ENCODE measurements around the gene PKIG. TPM values are rescaled to one million over a fixed set of nuclear protein-coding genes. Genes with fewer than 3 reads are reported as not detected.

Gene PKIG
- total and polyA plus RNA-seq, 7 donors, result 43.9 to 511 (median 348) TPM

DNA sequence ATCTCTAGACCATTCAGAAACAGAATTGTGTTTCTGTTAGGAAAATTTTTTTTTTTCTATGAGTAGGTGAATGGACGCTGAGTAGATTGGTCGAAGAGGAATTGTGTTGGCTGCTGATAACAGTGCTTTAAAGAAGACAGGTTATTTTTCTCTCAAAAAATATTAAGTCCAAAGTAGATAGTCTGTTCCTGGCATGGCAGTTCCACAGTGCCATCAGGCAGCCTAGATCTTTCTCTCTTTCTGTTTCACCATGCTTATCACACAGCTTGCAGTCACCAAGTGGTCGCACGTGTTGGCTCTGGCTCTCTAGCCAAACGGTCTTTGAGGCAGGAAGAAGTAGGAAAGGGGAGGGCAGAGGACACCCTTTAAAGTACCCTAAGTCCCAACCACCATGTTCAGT is 38.1 kb upstream of the PKIG start:
- whole genome bisulfite sequencing, 2 donors, result 75 to 83% methylated on average over 5 of the region's 5 CpGs
- no peaks in the 10 kb centered on the region for H3K27me3 ChIP-seq
- peaks cover 0 to 69% (median 48%) of the 10 kb centered on the region in 4 donors for H3K4me1 ChIP-seq
- H3K4me3 ChIP-seq, result no peak overlapping the region
- intact Hi-C loops (cut with DNase I), result no loop called here
- TF ChIP-seq POLR2AphosphoS5 (IDR thresholded peaks at IDR 0.05), result no peak
- TF ChIP-seq POLR2A (IDR thresholded peaks at IDR 0.05), result no peak
- TF ChIP-seq EP300 (IDR thresholded peaks at IDR 0.05), result no peak
- TF ChIP-seq, protein P1, sequence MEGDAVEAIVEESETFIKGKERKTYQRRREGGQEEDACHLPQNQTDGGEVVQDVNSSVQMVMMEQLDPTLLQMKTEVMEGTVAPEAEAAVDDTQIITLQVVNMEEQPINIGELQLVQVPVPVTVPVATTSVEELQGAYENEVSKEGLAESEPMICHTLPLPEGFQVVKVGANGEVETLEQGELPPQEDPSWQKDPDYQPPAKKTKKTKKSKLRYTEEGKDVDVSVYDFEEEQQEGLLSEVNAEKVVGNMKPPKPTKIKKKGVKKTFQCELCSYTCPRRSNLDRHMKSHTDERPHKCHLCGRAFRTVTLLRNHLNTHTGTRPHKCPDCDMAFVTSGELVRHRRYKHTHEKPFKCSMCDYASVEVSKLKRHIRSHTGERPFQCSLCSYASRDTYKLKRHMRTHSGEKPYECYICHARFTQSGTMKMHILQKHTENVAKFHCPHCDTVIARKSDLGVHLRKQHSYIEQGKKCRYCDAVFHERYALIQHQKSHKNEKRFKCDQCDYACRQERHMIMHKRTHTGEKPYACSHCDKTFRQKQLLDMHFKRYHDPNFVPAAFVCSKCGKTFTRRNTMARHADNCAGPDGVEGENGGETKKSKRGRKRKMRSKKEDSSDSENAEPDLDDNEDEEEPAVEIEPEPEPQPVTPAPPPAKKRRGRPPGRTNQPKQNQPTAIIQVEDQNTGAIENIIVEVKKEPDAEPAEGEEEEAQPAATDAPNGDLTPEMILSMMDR (IDR thresholded peaks at IDR 0.05), result no peak
- no peak for DNase-seq
- H3K27ac ChIP-seq, result peak overlapping the region; percentile 54 to 92 (median 75)
- no peaks in the 10 kb centered on the region for H3K36me3 ChIP-seq
- no peaks in the 10 kb centered on the region for H3K9me3 ChIP-seq

DNA sequence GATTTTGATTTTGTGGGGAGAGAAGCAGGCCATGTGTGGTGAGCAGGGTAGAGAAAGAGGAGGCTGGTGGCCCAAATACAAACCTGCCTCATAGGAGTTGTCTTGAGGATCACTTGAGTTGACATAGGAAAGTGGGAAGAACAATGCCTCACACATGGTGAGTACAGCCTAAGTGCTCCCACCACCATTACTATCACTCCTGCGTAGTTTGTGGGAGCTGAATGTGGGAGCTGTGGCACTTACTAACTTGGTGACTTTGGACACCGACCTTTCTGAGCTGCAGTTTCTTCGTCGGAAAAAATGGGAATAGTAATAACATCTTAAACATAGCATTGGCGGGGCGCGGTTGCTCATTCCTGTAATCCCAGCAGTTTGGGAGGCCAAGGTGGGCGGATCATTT is 35.0 kb upstream of the PKIG start:
- intact Hi-C loops (cut with DNase I), result no loop called here
- Histone ChIP-seq H3K4me3 (no peak overlapping the region), H3K4me1 (peaks cover 0 to 72% (median 55%) of the 10 kb centered on the region in 4 donors), H3K36me3 (no peaks in the 10 kb centered on the region), H3K27ac (peak overlapping the region; percentile 73 to 92 (median 82)), H3K9me3 (no peaks in the 10 kb centered on the region), H3K27me3 (no peaks in the 10 kb centered on the region)
- WGBS, 2 donors, result 97% methylated on average over 8 of the region's 8 CpGs
- DNase-seq, result no peak
- TF ChIP-seq POLR2A (IDR thresholded peaks at IDR 0.05), result no peak
- no peak for TF ChIP-seq POLR2AphosphoS5 (IDR thresholded peaks at IDR 0.05)
- TF ChIP-seq, protein P1 (IDR thresholded peaks at IDR 0.05), result no peak
- TF ChIP-seq EP300 (IDR thresholded peaks at IDR 0.05), result no peak

DNA sequence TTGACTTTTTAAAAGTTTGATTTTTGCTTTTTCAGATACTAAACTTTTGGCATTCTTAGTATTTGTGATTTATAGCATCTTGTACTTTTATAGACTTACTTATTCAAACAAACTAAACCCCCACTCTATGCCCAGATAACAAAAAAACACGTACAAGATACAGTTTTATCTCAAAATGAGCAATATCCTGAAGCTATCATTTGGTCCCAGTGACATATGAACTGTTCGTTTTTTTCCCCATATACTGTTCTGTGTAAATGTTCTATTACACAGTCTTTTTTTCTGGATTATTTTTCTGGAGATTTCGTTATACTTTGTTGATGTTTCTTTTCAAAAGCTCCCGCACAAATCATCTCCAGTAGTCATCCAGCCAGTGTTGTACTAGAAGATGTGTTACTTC is 33.3 kb upstream of the PKIG start:
- TF ChIP-seq EP300 (IDR thresholded peaks at IDR 0.05) (no peak), POLR2AphosphoS5 (IDR thresholded peaks at IDR 0.05) (no peak)
- TF ChIP-seq, protein P1 (IDR thresholded peaks at IDR 0.05), result no peak

DNA sequence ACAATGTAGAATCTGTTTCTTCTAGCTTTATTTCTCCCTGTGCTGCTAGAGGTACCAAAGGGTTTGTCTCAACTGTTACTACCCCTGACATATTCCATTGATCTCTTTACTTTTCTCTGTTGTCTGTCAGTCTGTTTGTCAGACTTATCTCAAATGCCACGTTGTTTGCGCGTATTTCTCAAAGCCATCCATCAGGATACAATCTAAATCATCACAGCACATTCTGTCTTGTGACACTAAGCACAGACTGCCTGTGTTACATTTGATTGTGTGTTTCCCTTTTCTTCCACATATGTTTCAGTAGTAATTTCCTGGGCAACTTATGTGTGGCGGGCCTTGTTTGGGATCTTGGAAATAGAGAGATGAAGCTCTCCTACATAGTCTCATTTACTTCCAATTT is 30.3 kb upstream of the PKIG start:
- Histone ChIP-seq H3K4me1 (peaks cover 0 to 91% (median 75%) of the 10 kb centered on the region in 4 donors), H3K4me3 (no peak overlapping the region), H3K36me3 (no peaks in the 10 kb centered on the region), H3K9me3 (no peaks in the 10 kb centered on the region), H3K27me3 (no peaks in the 10 kb centered on the region), H3K27ac (peak overlapping the region; percentile 73 to 92 (median 82))
- intact Hi-C loops (cut with DNase I), result no loop called here
- TF ChIP-seq, protein P1 (IDR thresholded peaks at IDR 0.05), result no peak
- 86 to 88% methylated on average over 4 of the region's 4 CpGs for WGBS, 2 donors
- DNase-seq, result no peak

More for the DNA sequence above, 33.3 kb upstream of the PKIG start:
- Histone ChIP-seq H3K4me3 (no peak overlapping the region), H3K36me3 (no peaks in the 10 kb centered on the region), H3K9me3 (no peaks in the 10 kb centered on the region), H3K27ac (peak overlapping the region; percentile 73 to 92 (median 82)), H3K27me3 (no peaks in the 10 kb centered on the region), H3K4me1 (peaks cover 0 to 72% (median 57%) of the 10 kb centered on the region in 4 donors)
- no peak for DNase-seq
- intact Hi-C loops (cut with DNase I), result no loop called here
- 50 to 59% methylated on average over 4 of the region's 4 CpGs for WGBS, 2 donors

DNA sequence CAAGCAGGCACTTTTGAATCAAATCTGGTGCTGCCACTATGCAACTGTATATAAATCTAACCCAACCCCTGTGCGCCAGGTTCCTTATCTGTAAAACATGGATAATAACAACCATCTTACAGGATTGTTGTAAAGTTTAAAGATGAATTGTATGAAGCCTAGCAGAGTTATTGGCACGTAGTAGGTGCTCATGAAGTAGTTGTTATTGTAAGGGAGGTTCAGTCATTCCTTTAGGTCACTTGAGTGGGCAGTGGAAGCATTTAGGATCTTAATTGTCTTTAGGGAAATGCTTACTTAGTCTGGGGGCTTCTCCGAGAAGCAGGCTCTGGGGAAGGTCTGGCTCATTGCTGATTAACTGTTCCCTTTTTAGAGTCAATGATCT is 29.8 kb upstream of the PKIG start:
- no peak for TF ChIP-seq POLR2AphosphoS5 (IDR thresholded peaks at IDR 0.05)
- TF ChIP-seq POLR2A (IDR thresholded peaks at IDR 0.05), result no peak
- no peak for TF ChIP-seq EP300 (IDR thresholded peaks at IDR 0.05)
- TF ChIP-seq, protein P1 (IDR thresholded peaks at IDR 0.05), result no peak
- H3K4me3 ChIP-seq, result no peak overlapping the region
- no peaks in the 10 kb centered on the region for H3K27me3 ChIP-seq
- DNase-seq, result no peak
- no peaks in the 10 kb centered on the region for H3K36me3 ChIP-seq
- peaks cover 0 to 86% (median 73%) of the 10 kb centered on the region in 4 donors for H3K4me1 ChIP-seq
- intact Hi-C loops (cut with DNase I), result no loop called here
- H3K9me3 ChIP-seq, result no peaks in the 10 kb centered on the region
- H3K27ac ChIP-seq, result peak overlapping the region; percentile 73 to 92 (median 82)
- WGBS, 2 donors, result 68 to 70% methylated on average over 3 of the region's 3 CpGs

Data from sigmoid colon (tissue), 7 donors.